Hepatic stellate cell (primary cell): ENCODE results near the gene SCN4B.

Source experiments
- DNase-seq: peaks from one replicate; pipeline ENCODE4 v3.0.0; 2011; ENCODE audit warnings: low spot score

Gene SCN4B

DNA sequence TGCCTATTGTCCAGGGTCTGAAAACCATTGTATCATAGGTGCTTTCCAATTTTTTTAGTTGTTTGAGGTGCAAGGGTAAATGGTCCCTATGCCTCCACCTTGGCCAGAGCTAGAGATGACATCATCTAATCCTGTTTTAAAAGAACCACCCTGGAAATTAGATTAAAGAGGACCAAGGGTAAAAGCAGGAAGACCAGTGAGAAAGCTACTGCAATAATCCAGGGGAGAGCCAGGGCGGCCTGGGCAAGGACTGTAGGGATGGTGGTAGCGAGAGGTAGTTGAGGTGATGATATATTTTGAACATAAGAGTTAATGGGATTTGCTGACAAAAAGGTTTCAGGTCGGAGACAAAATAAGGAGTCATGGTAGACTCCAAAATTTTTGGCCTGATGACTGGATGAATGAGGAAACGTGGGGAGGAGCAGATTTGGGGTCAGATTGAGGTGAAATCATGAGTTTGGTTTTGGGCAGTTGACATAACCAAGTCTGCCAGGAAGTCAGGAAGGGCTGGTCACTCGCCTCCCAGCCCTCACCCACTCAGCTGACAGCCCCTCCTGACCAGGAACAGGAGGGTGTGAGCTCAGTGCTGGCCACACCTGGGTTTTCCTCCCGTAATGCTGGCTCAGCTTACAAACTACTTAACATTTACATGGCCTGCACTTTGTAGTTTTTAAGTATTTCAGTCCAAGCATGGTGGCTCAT is 23.0 kb downstream of the SCN4B start:
- DNase-seq, result no peak

DNA sequence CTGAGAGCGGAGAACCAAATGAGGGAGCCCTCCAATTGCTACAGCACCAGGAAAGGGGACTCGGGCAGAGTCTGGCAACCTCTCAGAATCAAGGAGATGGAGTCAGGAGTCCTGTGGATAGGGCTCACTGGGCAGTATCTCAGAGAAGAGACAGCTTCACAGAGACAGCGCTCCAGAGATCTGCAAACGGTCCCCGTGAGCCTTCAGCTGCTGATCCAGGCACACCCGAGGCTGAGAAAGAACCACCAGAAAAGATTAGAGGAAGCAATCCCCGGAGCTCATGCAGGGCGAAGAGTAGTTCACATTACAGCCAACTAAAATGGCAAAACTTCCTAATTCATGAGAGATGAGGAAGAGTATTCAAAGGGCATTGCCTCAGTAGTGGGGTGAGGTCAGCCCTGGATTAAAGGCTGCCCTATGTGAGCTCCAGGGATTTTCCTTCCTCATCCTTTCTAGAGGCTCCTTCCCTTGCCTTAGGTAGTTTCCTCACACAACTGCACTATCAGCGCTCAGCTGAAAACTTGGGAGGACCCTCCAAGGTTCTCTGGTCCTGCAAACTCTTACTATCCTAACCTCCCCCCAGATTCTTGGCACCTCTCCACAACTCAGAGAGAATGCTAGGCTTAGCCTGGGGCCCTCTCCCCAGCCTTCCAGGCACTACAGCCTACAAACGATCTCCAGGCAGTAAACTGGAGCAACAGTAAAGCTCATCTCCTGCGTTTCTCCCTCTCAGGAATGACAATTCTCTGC is 23.7 kb downstream of the SCN4B start:
- DNase-seq, result no peak

DNA sequence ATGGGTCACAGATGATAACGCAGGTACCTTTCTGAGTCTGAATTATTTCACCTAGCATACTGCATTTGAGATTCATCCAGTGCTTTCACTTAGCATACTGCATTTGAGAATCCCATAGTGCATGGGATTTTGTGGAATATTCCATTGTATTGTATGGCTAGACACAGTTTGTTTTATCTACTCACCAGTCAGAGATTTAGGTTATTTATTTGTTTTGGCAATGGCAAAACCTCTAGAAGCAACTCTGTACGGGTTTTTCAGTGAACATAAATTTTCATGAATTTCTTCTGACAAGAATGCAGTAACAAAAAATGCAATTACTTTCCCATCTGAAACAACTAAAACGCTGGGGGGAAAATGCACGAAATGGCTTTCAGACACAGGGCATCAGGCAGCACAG is 24.3 kb downstream of the SCN4B start:
- no peak for DNase-seq

DNA sequence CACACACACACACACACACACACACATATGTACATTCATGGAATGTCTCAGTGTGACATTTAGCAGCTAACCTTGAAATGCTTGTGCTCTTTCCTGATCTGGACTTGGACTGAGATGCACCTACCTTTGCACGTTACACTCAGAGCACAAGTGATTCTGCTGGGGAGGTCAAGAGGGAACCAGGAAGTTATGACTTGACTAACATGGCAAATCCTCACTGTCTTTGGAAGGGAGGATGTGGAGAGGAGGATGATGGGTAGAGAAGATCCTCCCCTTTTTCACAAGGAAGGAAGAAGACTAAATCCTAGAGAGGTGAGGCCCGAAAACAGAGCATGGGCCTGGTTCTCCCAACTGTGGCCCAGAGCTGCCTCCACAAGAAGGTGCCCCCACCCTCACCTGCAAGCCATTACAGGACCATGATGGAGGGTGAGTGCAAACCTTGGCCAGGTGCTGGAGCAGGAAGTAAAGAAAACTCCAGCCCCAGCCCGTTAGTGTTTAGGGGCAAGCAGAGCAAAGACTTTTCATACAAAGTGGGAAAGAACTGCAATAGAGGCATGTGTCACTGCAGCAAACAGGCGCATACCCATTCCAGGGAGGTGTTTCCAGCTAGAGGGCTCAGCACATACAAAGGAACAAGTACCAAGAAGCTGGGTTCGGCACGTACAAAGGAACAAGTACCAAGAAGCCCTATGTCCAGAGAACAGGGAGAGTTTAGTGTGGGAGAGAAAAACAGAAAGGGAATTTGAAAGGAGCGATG is 26.4 kb downstream of the SCN4B start:
- DNase-seq, result no peak

DNA sequence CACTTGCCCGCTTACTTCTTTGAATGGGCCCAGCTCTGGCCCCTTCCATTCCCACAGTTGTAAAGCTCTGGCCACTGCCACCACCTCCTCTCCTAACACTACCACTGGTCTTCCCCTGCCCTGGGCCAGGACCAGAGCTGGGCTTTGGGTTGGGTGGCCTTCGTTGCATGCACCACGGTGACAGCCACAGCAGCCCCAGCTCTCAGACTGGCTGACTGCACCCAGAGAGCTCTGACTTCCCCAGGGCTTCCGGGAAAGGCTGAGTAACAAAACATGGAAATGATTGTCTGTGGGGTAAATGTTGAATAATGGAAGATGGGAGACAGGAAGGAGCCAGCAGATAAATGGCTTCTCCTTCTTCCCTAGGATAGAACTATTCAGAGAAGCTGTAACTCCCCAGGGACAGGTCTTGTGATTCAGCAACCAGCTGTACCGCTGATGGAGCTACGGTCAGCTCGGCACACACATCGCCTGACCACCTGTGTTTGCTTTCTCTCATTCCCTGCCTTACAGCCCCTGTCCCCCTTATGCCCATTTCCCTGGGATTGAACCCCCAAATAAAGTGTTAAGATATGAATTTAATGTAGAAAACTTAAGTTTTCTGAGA is 27.6 kb downstream of the SCN4B start:
- no peak for DNase-seq

DNA sequence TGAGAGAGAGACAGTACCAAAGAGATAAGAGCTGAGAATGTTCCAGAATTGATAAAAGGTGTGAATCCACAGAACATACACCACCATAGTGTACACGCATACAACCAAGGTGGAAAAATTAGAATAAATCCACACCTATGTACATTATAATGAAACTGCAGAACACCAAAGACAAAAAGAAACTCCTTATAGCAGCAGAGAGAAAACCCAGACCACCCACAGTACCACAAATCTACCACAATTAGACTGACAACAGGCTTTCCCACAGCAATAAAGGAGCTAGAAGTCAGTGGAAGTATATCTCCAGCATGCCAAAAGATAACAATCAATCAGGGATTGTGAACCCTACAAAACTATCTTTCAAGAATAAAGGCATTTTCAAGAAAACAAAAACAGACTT is 31.8 kb downstream of the SCN4B start:
- DNase-seq, result no peak

DNA sequence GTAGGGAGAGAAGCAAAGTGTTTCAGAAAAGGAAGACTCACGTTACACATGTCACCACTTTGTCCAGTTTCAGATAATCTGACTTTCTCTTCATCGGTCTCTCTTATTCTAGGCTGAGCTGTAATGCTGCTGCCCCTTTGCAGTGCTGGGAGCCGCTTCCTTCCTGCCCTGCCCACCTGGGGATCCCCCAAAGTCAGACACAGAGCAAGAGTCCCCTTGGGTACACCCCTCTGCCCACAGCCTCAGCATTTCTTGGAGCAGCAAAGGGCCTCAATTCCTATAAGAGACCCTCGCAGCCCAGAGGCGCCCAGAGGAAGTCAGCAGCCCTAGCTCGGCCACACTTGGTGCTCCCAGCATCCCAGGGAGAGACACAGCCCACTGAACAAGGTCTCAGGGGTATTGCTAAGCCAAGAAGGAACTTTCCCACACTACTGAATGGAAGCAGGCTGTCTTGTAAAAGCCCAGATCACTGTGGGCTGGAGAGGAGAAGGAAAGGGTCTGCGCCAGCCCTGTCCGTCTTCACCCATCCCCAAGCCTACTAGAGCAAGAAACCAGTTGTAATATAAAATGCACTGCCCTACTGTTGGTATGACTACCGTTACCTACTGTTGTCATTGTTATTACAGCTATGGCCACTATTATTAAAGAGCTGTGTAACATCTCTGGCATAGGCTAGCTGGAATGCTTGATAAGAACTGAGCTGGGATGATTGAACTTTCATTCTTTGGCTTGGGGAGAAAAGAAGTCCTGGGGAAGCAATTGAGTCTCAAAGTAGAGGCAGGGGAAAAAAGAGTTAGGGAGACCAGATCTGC is 34.6 kb downstream of the SCN4B start:
- no peak for DNase-seq

DNA sequence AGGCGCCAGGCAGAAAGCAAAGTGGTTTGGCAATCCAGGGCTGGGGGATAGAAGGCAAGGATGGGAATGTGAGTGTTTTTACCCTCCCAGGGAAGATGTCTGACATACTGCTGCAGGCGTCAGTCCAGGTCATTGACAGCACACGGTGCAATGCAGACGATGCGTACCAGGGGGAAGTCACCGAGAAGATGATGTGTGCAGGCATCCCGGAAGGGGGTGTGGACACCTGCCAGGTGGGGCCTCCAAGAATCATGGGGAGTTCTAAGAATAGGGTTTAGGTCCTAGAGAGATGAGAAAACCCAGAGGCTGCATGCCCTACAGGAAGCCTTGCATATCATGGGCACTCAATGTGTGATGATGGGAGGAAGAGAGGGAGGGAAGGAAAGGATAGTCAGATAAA is 37.6 kb downstream of the SCN4B start:
- no peak for DNase-seq

DNA sequence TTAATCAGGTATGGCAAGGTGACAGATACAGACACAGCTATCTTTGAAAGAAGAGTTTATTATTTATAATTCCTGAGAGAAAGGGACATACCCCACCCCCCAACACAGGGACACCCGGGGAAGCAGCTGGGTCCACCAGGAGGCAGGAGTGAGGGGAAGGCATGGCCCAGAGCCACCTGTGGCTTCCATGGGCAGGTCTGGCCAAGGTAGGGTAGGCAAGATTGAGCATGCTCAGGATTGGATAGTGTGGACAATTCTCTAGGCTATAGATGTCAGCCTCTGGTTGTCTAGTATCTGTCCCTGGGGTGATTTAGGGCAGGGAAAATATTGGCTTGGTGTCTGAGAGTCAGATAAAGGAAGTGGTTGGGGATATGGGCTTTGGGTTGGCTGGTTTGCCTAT is 38.4 kb downstream of the SCN4B start:
- DNase-seq, result no peak

DNA sequence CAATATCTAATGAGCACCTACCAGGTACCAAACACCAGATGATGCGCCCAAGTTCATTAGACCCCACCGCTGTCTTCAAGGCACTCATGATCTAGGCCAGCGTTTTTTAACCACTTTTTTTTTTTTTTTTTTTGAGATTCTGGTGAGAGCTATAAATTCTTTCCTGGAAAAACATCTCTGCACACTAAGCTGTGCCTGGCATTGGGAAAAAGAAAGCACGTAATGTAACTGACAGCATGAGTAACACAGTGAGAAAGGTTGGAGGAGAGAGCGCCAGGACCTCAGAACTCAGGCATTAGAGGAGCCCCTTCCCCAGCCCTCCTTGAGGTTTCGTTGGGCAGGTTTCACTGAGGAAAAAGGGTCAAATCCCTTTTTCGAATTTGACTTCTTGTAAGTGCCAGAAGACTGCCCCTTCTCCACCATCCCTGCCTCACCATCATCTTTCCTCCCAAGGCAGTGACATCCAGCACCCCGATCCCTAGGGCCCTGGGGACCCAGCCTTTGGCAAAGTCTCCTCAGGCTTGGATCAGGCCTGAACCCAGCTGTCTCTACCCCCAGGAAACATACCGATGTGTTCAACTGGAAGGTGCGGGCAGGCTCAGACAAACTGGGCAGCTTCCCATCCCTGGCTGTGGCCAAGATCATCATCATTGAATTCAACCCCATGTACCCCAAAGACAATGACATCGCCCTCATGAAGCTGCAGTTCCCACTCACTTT is 39.8 kb downstream of the SCN4B start:
- no peak for DNase-seq

DNA sequence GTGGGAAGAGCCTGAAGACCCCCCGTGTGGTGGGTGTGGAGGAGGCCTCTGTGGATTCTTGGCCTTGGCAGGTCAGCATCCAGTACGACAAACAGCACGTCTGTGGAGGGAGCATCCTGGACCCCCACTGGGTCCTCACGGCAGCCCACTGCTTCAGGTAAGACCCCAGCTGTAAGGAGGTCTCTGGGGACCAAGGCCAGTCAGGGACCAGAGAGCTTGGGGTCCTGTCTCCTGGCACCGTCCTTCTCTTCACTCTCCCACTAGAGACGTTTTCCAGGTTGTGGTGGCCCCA is 40.9 kb downstream of the SCN4B start:
- no peak for DNase-seq

DNA sequence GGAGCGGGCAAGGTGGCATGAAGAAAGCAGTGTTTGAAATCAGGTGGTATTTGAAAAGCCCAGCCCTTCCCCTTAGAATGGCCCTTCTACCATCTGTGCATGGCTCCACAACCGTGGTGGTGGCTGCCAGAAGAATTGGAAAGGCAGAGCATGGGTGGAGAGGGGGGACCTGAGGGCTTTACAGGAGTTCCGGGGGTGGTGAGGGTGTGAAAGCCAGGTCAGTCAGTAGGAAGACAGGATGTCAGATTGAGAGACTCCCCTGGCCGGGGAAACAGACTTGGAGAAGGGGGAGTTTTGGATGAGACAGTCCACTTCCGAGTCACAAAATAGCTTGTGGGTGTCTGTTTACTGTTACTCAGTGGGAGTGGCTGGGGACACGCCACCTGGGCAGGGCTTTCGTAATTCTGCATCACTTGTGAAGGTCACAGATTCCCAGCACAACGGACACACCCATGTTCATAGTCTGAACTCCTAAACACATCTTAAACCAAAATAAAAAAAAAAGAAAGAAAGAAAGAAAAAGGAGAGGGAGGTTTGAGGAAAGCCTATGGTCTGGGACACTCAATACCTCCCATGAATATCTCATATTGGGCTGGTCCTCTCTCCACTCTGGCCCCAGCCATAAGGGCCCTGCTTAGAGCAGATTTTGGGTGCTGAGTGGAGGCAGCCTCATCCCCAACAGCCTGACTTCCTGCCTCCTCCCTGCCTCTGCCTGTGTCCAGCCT is 41.4 kb downstream of the SCN4B start:
- no peak for DNase-seq

DNA sequence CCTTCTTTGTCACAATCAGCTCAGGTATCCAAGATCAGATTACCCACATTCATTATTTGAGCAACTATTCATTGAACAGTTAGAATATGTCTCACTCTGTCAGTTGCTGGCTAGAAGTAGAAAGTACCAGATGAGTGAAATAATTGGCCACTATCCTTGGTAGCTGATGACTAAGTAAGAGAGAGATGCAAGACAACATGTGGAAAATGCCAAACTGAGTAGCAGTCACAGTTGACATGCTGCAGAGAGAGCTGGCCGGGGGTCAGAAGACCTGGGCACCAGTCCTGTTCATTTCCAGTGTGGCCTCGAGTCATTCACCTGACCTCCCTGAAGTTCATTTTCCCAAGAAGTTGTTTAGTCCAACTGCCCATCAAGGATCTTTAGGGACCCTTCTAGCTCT is 43.4 kb downstream of the SCN4B start:
- no peak for DNase-seq

DNA sequence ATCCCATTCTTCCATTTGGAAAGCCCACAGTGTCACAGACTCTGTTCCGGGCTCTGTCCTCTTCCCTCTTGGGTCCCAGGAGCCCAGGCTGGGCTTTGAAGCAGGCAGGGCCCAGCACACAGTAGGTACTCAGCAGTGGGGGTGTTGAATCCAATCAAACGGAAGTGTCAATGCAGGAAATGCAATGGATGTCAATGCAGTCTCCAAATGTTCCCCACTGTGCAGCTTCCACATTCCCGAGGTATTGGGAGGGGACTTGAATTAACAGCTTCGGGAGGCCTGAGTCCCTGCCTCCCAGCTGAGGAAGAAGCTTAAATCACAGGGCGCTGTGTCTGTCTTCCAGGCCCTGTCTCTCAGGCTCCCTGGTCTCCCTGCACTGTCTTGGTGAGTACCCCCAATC is 44.1 kb downstream of the SCN4B start:
- no peak for DNase-seq

DNA sequence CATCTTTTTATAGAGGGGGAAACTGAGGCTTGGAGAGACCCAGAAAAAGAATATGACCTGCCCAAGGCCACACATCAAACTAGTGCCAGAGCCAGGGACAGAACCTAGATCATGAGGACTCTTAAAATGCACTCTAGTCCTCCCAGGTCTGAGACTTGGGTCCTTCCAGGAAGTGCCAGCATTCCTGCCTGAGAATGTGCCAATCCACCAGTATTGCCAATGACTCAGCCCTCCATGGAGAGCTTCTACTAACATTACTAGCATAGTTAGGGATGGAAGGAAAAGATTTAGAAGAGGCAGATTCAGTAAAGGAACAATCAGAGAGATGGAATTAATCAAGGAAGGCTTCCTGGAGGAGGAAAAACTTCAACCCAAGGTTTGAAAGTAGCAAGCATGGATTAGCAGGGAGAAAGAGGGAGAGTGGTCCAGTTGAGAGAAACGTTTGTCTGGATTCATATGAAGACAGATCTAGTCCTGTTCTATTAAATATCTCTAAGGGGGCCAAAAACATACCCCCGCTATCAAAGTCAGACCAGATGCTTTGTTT is 45.8 kb downstream of the SCN4B start:
- no peak for DNase-seq

DNA sequence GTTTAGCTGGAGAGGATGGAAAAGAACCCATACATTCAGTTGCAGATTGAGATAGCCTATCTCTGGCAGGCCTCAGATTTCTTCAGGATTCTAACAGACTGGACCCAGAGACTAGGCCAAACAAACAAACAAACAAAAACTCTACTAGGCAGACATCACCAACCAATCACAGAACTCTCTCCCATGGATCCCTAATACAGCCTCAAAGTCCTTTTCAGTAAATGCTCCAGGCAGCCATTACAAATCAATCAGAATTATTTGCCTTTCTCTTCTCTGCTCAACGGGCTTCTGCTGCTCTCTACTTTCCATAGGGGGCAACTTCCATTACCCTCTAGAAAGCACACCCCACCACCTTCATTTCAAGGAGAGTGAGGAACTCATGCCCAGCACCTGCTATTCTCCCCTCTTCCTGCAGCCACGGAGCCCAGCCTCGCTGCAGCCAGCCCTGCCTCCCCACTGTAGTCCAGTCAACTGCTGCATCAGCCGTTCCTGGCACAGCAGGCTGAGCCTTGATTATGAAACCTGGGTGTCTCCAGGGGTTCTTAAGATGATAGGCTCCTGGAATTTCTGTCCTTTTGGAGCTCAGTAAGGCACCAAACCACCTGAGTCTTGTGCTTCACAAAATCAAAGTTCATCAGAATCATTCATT is 46.8 kb downstream of the SCN4B start:
- DNase-seq, result no peak

DNA sequence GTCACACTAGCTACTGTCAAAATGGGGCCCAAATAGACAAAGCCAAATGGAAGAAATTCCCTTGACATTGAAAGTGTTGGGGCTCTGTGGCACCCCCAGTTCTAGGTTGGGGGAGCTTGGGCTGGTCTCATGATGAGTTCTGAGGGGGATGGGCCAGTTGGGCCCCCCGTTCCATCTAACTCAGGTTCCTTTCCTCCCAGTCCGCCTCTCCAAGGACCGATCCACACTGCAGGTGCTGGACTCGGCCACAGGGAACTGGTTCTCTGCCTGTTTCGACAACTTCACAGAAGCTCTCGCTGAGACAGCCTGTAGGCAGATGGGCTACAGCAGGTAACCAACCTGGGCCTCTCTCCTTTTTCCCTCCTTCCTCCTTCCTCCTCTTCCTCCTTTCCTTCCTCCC is 48.1 kb downstream of the SCN4B start:
- DNase-seq, result no peak

DNA sequence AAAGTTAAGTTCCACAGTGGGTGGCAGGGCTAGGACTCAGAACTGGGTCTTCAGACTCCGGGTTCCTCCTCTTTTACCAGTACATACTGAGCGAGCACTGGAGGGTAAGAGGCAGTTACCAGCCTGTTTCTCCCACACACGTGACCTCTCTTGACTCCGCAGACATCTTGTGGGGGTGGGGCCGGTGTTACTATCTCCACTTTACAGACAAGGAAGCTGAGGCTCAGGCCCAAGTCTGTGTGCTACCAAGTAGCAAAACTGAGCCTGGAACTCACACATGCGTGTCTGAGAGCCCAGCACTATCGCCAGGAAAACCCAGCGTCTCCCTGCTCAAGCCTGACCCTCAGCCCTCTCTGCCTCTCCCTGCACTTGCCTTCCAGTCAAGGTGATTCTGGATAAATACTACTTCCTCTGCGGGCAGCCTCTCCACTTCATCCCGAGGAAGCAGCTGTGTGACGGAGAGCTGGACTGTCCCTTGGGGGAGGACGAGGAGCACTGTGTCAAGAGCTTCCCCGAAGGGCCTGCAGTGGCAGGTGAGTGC is 49.8 kb downstream of the SCN4B start:
- DNase-seq, result no peak

DNA sequence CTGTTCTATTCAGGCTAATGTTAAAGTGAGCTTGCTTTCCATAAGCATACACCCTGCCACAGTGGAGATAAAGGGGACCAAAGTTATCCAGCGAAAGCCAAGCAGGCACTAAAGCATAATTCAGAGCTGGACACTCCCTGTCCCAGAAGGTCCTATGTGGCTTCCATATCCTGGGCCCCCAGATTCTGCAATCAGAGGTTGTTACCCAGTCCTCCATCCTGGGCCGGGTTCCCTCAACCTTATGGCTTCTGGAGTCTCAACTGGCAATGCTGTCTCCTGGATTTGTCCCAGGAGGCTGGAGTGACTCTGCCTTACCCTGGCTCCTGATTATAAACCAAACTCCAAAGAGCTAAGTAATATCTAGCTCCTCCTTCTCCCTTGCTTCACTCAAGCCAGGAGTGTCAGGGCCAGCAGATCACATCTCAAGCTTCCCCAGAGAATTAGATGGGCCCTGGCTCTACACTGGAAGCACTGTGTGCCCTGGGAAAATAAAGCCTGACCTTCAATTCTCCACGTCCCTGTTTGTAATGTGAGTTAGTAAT is 51.9 kb downstream of the SCN4B start:
- no peak for DNase-seq
